PC-3 (cell line): ENCODE measurements around the gene HEATR9. TPM values are rescaled to one million over a fixed set of nuclear protein-coding genes. Genes with fewer than 3 reads are reported as not detected.

Source experiments
- ATAC-seq: fragments of 200-7000 bp; cut with Tn5 transposase; 2 replicates; pipeline ENCODE4 v1.9.1; 2020; ENCODE audit warnings: mild to moderate bottlenecking, moderate library complexity
- BruUV-seq: library from RNA; stranded (reverse); fragments of 400-500 nt; replicated peaks from 2 replicates; lab custom pipeline; 2021; lab: Mats Ljungman, UMichigan
- CTCF ChIA-PET: fragments of 300-600 bp; sonication (Branson Sonifier 250); formaldehyde crosslinking; loops from one replicate; lab custom pipeline; 2022; ENCODE audit warnings: antibody characterized with exemption; lab: Charles Lee
- POLR2A ChIA-PET: fragments of 300-600 bp; sonication (Branson Sonifier 250); formaldehyde crosslinking; loops from one replicate; lab custom pipeline; 2022; ENCODE audit warnings: antibody characterized with exemption; ENCODE audit not compliant: unreplicated experiment; lab: Charles Lee
- DNase-seq: peaks from one replicate; pipeline ENCODE4 v3.0.0-alpha.2; 2015
- H2AFZ ChIP-seq: fragments of 300-600 bp; sonication (generic); 2 replicates; pipeline ENCODE4 v1.6.0; 2016; ENCODE audit warnings: antibody characterized with exemption, low read length
- H3F3A ChIP-seq: fragments of 300-600 bp; sonication (generic); one replicate; pipeline ENCODE4 v1.6.0; 2017; ENCODE audit warnings: antibody characterized with exemption, low read length, control low read depth, mild to moderate bottlenecking; ENCODE audit not compliant: unreplicated experiment
- H3K27ac ChIP-seq: fragments of 300-600 bp; sonication (generic); 2 replicates; pipeline ENCODE4 v1.5.1; 2016; ENCODE audit warnings: mild to moderate bottlenecking, low read length
- H3K27me3 ChIP-seq: fragments of 300-600 bp; sonication (generic); 2 replicates; pipeline ENCODE4 v1.6.1; 2016; ENCODE audit warnings: low read length, mixed read lengths
- H3K36me3 ChIP-seq: fragments of 300-600 bp; sonication (generic); 2 replicates; pipeline ENCODE4 v1.6.1; 2016; ENCODE audit warnings: low read depth, mixed run types, low read length, mixed read lengths
- H3K4me1 ChIP-seq: fragments of 300-600 bp; sonication (generic); 2 replicates; pipeline ENCODE4 v1.5.1; 2016; ENCODE audit warnings: low read length; ENCODE audit not compliant: insufficient read depth
- H3K4me2 ChIP-seq: fragments of 300-600 bp; sonication (generic); 2 replicates; pipeline ENCODE4 v1.6.0; 2016; ENCODE audit warnings: low read length
- H3K4me3 ChIP-seq: fragments of 300-600 bp; sonication (generic); 2 replicates; pipeline ENCODE4 v1.5.1; 2016; ENCODE audit warnings: mild to moderate bottlenecking, low read length, mixed read lengths
- H3K79me2 ChIP-seq: fragments of 300-600 bp; sonication (generic); 2 replicates; pipeline ENCODE4 v1.6.1; 2017; ENCODE audit warnings: low read length, mixed read lengths
- H3K9ac ChIP-seq: fragments of 300-600 bp; sonication (generic); 2 replicates; pipeline ENCODE4 v1.6.0; 2016; ENCODE audit warnings: mild to moderate bottlenecking, low read length
- H3K9me2 ChIP-seq: fragments of 300-600 bp; sonication (generic); replicated peaks from 2 replicates; pipeline ENCODE4 v1.6.1; 2016; ENCODE audit warnings: mixed run types, low read length, mixed read lengths
- H3K9me3 ChIP-seq: fragments of 300-600 bp; sonication (generic); 2 replicates; pipeline ENCODE4 v1.6.1; 2016; ENCODE audit warnings: low read length, mixed read lengths
- H4K20me1 ChIP-seq: fragments of 300-600 bp; sonication (generic); 2 replicates; pipeline ENCODE4 v1.6.1; 2016; ENCODE audit warnings: low read length, mixed read lengths
- EZH2 ChIP-seq: fragments of 300-600 bp; sonication (generic); IDR thresholded peaks from one replicate; pipeline ENCODE4 v1.6.1; 2017; ENCODE audit warnings: antibody characterized with exemption, mild to moderate bottlenecking, low read length; ENCODE audit not compliant: unreplicated experiment
- EZH2phosphoT487 ChIP-seq: fragments of 300-600 bp; sonication (generic); IDR thresholded peaks from 2 replicates; pipeline ENCODE4 v1.6.1; 2018; ENCODE audit warnings: mild to moderate bottlenecking, antibody characterized with exemption, low read length, borderline replicate concordance
- intact Hi-C: fragments of 100-400 bp; cut with micrococcal nuclease; formaldehyde crosslinking; loops from 2 replicates; pipeline ENCODE4 v1.9.0; 2023
- total RNA-seq: library from RNA; depleted of rRNA; stranded (reverse); fragments of >200 nt; gene quantifications from 2 replicates; pipeline ENCODE4 v1.2.3, GENCODE V29; 2014
- TF ChIP-seq, protein P1 (sequence below): fragments of 300-600 bp; sonication (generic); conservative IDR thresholded peaks from 2 replicates; pipeline ENCODE4 v1.5.1; 2017; ENCODE audit warnings: antibody characterized with exemption, low read depth, mild to moderate bottlenecking, low read length

The HEATR9 gene
- total RNA-seq, 1 experiment from 2014 or later: not detected

DNA sequence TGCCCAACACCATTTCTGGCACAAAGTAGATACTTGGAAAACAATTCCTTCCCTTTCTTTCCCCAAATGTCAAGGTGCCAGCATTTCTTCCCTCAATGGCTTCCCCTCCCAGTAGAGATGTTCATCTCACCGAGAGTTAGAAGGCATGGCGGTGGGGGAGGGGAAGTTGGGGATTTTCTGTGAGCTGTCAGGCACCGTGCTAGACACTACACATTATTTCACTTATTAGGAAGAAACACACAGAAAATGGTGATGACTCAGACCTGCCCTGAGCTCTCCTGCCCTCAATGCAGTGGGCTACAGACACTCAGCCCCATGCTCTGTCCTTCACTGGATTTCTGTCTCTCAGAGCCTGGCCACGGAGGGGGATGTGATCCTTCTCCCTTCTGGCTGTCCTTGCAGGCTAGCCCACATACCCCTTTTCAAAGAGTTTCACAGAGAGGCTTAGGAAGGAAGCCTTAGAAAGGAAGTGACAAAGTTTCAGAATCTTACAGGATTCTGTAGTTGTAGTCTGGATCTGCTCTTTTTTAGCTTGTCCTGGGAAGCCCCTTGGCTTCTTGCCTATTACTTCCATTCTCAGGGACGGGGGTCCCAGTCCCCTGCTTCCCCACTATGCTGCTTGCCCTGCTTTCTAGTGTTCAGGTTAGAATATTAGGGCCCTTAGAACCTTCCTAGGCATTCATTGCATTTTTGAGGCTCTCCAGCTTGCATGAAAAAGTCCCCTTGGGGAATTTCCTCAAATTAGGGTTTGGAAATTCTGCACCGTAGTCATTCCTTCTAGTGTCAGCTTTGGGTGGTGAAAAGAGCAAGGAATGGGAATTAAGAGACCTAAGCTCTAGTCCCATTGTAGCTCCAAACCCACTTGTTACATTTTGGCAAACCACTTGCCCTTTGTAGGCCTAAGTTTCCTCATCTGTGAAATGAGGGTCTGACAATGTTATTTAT is 23.7 kb upstream of the HEATR9 start:
- Histone ChIP-seq H2AFZ (no peak overlapping the region), H3K9me2 (no peaks in the 10 kb centered on the region), H3K79me2 (no peaks in the 10 kb centered on the region), H3K36me3 (no peaks in the 10 kb centered on the region), H3K27ac (no peak overlapping the region), H3K27me3 (no peaks in the 10 kb centered on the region), H4K20me1 (no peaks in the 10 kb centered on the region), H3K9me3 (no peaks in the 10 kb centered on the region), H3K4me2 (no peak overlapping the region), H3F3A (no peaks in the 10 kb centered on the region), H3K4me3 (no peak overlapping the region), H3K4me1 (no peaks in the 10 kb centered on the region), H3K9ac (no peak overlapping the region)
- BruUV-seq: no TSS peak
- no peak for ATAC-seq
- intact Hi-C loops: no loop called here
- POLR2A ChIA-PET: no interaction called here
- DNase-seq: no peak
- TF ChIP-seq EZH2phosphoT487 (no peak), EZH2 (no peak)
- TF ChIP-seq, protein P1, sequence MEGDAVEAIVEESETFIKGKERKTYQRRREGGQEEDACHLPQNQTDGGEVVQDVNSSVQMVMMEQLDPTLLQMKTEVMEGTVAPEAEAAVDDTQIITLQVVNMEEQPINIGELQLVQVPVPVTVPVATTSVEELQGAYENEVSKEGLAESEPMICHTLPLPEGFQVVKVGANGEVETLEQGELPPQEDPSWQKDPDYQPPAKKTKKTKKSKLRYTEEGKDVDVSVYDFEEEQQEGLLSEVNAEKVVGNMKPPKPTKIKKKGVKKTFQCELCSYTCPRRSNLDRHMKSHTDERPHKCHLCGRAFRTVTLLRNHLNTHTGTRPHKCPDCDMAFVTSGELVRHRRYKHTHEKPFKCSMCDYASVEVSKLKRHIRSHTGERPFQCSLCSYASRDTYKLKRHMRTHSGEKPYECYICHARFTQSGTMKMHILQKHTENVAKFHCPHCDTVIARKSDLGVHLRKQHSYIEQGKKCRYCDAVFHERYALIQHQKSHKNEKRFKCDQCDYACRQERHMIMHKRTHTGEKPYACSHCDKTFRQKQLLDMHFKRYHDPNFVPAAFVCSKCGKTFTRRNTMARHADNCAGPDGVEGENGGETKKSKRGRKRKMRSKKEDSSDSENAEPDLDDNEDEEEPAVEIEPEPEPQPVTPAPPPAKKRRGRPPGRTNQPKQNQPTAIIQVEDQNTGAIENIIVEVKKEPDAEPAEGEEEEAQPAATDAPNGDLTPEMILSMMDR: no peak
- CTCF ChIA-PET: no interaction called here

GRCh38 chr17:35891269-35891668 is 22.6 kb upstream of the HEATR9 start:
- TF ChIP-seq EZH2phosphoT487 (no peak), EZH2 (no peak)
- TF ChIP-seq, protein P1: no peak
- CTCF ChIA-PET: no interaction called here
- H3K27me3 ChIP-seq: no peaks in the 10 kb centered on the region
- H3K4me3 ChIP-seq: no peak overlapping the region
- POLR2A ChIA-PET: no interaction called here
- H3K4me1 ChIP-seq: no peaks in the 10 kb centered on the region
- no peaks in the 10 kb centered on the region for H3K9me2 ChIP-seq
- H3K36me3 ChIP-seq: no peaks in the 10 kb centered on the region
- intact Hi-C loops: no loop called here
- DNase-seq (no peak), ATAC-seq (no peak)
- H2AFZ ChIP-seq: no peak overlapping the region
- no peak overlapping the region for H3K4me2 ChIP-seq
- H3K9me3 ChIP-seq: no peaks in the 10 kb centered on the region
- no peak overlapping the region for H3K9ac ChIP-seq
- H3F3A ChIP-seq: no peaks in the 10 kb centered on the region
- H4K20me1 ChIP-seq: no peaks in the 10 kb centered on the region
- no peak overlapping the region for H3K27ac ChIP-seq
- no peaks in the 10 kb centered on the region for H3K79me2 ChIP-seq
- BruUV-seq: no TSS peak

DNA sequence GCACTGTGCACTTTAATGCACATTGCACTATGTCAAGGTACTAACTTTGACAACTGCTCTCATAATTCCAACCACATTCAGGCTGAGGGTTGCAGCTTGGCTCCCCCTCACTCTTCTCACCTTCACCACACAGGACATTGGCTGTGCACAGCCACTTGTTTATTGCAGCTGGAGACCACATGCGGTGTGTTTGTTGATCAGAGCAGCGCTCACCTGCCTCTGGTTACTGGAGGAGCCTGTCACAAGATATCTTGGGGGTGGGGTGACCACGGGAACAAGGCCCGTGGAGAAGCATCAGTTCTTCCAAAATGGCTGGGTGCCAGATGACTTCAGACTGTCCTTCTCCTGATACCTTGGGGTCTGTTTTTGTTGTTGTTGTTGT is 22.1 kb upstream of the HEATR9 start:
- CTCF ChIA-PET: no interaction called here

More for the DNA sequence above, 22.1 kb upstream of the HEATR9 start:
- Histone ChIP-seq H2AFZ (no peak overlapping the region), H4K20me1 (no peaks in the 10 kb centered on the region), H3K4me3 (no peak overlapping the region), H3K79me2 (no peaks in the 10 kb centered on the region), H3K9me3 (no peaks in the 10 kb centered on the region), H3K9ac (no peak overlapping the region), H3K4me2 (no peak overlapping the region), H3K9me2 (no peaks in the 10 kb centered on the region), H3K27me3 (no peaks in the 10 kb centered on the region), H3K4me1 (no peaks in the 10 kb centered on the region), H3K27ac (no peak overlapping the region), H3K36me3 (no peaks in the 10 kb centered on the region), H3F3A (no peaks in the 10 kb centered on the region)
- ATAC-seq (no peak), DNase-seq (no peak)
- intact Hi-C loops: no loop called here
- POLR2A ChIA-PET: no interaction called here
- TF ChIP-seq, protein P1: no peak
- no TSS peak for BruUV-seq
